Stimulated activated CD4-positive, alpha-beta T cell treated with anti-CD3 and anti-CD28 coated beads, Interleukin-15, amount 100 ng/mL, for 48 hours (primary cell): ENCODE results near the gene VSTM2B.

Experiments used
- DNase-seq, 2 donors: peaks; one replicate each; pipeline ENCODE4 v3.0.0-alpha.2; 2020; ENCODE audit warnings: low read depth in 2 of 2

The VSTM2B gene

DNA sequence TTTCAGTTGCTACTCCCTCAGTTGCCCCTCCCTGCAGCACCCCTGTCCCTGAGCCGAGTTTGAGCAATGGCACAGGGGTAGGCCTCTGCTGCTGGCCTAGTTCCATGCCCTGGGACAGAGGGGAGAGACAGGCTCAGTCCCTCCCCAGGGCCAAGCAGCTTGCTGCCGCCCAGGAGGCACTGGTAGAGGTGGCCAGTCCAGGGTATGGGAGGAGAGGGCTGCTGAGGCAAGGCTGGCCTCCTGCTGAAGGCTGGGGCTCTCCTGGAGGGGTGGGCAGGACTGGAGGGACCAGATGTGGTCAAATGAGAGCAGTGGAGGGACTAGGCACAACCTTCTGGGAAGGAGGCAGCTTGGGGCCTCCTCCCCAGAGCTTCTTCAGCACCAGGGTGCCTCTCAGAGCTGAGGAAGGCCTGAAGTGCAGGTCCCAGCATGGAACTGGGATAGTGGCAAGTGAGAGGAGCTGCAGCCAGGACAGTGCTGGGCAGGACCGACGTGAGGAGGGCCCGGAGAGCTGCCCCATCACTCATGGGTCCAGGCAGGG lies 29.8 kb upstream of the VSTM2B start:
- no peak for DNase-seq

DNA sequence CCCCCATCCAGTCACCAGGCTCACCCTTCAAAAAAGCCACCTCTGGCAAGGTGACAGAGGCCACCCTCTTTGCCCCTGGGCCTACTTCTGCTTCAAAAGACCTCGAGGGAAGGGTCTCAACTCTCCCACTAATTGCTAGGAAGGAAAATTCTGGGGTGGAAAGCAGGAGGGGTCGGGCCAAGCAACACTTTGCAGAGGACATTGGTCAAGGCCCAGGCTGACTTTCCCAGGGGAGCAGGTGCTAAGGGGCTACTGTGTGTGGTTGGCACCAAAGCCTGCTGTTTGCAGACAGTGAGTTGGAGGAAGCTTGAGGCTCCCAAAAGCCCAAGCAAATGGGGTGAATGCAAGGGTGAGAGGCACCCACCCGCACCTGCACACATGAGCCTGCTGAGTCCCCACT lies 28.6 kb upstream of the VSTM2B start:
- DNase-seq, result no peak

DNA sequence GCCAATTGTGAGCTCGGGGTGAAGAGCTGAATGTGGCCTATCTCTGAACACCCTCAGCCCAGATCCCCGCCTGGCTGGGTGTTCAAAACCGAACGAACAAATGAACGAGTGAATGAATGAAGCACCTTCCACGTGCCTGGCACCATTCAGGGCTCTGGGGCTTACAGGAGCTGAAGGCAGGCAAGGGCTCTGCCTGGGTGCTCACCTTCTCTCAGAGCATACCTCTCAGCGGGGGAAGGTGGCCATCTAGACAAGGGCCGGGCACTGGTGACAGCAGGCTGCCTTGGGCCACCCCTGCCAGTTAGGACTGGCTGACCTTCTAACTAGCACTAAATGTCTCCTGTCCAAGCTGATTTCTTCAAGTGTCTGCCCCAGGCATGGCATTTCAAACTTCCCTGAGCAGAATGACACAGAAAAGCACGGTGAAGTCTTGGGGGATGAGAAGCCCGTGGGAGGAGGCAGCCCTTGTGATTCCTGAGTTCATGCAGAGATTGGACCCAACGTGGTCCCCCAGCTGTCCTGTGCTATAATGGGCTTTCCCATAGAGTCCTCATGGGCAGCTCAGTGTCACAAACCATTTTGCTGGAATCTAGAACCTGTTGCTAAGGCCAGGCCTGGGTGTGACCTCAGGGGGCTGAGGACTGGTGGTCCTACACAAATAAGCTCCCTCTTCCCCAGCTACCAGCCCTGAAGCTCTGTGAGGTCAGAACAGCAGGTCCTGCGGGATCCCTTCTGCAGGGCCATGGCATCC lies 27.9 kb upstream of the VSTM2B start:
- no peak for DNase-seq

DNA sequence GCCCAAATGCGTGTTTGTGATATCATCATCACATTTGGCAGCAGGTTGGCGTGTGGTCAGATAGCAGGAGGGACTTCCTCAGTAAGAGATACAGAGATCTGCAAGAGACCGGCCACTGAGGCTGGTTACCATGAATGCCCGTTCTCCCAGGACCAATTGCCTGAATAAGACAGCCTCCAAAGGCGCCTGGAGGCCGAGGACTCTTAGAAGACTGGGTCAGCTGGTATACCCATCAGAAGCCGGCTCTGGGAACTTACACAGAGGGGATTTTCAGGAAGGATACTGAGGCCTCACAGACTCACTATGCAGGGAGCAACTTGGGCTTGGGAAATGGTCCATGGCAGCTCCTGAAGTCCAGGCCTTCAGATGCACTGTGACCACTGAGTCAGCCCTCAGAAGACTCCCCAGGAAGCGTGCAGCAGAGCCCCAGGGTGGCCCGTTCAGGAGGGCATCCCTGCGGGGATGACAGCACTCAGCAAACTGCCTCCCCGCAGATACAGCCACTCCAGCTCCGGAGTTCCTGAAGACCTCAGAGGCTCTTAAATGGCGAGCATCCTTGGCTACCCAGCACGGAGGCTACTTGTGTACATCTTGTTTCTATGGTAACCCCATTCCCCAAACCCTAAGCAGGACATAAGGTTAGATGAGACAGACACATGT lies 26.4 kb upstream of the VSTM2B start:
- DNase-seq, result no peak

DNA sequence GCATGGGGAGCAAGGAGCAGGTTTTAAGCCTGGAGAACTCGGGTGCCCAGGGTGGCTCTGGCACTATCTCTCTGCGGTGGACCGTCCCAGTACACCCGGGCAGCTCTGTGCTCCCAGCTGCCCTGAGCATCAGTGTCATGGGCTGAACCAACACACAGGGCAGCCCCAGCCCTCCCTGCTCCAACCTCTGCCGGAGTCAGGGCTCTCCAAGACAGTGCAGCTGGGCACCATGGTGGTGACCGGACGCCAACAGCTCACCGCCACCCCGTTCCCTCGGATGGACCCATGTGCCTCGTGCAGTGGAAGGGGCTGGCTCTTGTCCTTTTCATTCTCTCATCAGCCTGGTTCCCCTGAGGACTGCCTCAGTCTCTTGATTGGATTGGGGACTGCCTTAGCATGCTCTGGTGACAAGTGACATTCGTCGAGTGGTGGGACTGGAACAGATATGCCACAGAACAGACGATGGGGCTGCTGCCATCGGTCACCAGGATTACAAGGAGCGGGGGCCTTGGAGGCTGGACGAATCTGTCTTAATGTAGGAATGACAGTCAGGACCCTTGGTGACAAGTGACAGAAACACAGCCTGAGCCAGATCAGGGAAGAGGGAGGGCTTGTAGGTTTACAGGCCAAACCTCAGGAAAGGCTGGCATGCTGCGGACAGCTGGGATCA lies 25.7 kb upstream of the VSTM2B start:
- DNase-seq, result no peak

DNA sequence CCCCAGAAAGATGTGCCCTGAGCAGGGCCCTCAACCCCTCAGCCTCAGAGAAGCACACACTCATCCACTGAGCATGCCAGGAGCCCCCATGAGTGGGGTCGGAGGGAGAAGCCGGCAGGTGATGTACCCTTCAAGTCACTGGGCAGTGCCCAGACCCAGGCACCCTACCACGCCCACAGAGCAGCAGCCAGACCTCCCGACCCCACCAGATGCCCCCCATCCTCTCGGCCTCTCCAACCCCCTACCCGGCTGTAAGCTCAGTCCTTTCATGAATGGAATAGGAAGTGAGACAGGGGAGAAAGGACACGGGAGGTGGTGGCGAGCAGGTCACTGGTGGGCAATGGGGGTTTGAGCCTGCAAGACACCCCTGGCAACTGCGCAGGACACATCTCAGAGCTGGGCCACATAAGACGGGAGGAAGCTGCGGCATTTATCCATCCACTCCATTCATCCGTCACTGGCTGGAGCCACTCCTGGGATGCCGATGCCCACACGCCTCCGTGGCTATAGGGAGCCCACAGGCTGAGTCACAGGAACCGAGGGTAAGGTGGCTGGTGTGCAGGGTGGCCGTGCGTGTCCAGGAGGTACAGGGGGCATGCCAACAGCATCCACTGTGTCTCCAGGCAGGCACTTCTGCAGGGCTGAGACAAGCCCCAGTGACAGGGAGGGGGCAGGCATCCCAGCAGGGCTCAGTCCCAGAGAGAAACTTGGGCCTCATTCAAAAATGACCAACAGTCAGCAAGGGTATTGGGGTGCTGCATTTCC lies 23.8 kb upstream of the VSTM2B start:
- DNase-seq, result no peak

DNA sequence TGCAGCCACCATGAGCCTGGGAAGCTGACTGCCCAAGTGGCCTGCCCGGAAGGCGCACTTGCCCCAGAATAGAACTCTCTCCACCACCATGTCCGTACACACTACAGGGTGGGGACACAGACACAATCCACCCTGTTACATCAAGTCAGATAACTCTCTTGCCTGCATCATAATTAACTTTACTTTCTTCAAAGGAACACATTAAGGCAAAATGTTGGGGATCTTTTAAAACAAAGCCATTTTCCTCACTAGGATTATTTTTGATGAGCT lies 23.3 kb upstream of the VSTM2B start:
- no peak for DNase-seq

DNA sequence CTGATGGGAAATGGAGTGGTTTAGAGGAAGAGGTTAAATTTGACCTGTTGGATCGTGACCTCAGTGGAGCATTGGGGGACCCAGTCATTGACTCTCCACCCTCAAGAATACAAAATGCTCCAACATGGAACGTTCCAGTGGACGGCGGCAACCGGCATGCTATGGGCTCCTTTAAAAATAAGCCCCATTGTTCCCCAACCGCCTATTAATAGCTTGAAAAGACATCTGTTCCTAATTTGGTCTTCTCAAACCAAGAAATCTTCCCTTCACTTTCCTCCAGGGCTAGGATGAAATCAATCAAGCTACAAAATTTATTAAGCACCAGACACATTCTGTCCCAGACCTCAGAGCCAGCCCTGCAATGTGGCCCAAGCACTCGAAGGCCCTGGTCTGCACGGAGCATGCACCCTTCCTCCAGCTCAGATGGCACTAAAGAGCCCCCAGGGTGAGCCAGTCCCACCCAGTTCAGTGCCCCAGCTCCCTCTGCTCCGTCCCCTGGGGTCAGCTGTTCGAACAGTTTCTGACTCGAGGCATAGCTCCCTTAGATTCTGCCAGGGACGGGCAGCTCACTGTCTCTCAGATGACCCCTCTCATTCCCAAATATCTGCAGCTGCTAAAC lies 22.5 kb upstream of the VSTM2B start:
- DNase-seq, result no peak

DNA sequence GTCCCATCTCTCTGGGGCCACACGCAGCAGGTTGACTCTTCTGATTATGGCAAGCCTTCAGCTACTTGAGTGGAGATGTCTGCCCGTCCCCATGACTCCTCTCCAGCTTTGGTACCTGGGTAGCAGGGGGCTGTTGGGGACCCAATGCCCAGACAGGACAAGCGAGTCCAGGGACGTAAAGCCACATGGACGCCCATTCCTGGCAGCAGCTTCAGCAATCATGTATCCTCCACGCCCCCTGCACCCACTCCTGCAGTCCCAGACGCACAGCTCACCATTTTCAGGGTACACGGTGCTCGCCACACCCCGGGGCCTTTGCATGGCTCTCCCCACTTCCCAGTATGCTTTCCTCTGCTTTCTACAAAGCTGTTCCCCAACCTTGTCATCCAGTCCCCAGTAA lies 22.0 kb upstream of the VSTM2B start:
- DNase-seq, result no peak

DNA sequence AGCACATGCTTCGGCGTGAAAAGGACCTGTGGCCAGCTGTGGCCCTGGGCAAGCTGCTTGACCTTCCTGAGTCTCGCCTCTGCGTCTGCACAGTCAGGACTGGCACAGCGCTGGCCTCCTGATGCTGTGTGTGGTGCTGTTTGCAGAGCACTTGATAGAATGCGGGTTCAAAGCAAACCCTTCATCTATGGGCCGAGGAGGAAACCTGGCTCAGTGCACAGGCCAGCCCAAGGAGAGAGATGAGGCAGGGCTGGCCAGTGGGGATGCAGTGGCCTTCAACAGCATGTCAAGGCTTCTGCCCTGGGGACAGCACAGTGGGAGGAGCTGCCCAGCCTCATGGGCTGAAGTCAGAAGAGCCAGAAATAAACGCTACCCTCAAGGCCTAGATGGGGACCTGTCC lies 21.3 kb upstream of the VSTM2B start:
- DNase-seq, result no peak

DNA sequence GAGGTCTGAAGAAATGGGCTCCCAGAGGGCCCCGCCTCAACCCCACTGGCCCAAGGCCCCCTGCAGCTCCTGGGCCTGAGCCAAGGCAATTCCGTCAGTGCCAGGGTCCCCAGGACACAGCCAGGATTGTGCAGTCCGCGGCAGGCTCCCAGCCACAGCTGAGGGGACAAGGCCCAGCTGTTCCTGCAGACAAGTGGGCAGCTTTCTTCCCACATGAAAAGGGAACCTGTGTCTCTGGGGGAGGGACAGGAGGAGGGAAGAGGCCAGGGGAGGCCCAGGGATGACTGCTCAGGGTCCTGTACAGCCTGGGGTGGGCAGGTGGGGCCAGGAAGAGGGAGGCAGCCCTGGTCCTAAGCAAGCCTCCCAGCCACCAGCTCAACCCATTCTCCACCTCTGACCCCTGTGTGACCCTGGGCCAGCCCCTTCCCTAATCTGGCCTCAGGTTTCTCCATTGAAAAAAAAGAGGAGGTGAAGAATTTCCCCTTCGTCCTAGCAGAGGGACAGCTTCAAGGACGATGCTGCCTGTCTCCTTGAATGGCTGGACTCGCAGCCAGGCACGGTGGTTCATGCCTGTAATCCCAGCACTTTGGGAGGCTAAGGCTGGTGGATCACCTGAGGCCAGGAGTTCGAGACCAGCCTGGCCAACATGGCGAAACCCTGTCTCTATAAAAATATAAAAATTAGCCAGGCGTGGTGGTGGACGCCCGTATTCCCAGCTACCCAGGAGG lies 20.5 kb upstream of the VSTM2B start:
- DNase-seq, result no peak

DNA sequence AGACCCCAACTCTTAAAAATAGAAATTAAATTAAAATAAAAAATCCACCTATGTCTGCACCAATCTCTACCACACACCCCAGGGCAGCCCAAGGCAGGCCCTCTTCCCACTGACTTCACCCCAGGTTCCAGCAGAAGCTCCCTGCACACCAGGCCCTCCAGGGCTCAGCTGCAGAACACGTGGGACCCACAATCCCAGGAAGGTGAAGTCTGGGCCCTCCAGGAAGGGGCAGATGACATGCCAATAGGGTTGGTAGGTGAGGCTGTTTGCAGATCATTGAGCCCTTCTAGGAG lies 19.2 kb upstream of the VSTM2B start:
- no peak for DNase-seq

DNA sequence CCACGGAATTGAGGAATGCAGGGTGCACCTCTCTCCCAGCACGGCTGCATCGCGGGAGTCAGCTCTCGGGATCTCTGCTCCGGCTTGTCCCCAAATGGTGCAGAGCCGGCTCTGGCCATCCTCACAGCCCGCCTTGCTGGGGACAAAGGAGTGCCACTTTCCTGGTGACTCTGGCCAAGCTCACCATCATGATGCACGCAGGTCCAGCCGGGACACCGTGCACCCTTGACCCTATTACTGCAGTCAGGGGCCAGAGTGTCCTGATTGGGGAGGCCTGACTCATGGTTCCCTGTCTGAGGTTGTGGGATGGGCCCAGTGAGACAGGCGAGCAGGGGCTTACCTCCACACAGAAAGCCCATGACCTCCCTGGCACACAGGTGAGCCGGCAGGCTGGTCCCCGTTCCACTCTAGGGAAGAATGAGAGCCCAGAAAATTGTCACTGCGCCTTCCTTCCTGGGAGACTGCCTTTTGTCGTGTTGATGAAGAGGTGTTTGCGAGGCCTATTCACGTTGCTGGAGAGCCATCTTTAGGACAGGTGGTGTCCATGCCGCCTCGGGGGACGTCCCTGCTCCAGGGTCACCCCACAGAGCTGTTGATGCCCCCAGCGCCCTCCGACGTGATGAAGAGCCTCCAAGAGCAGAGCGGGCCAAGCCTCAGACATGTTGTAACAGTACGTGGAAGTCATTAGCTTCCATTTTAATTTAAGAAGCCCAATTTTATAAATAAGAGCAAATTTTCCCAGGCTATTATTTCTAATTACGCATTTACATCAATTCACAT lies 18.5 kb upstream of the VSTM2B start:
- DNase-seq, result no peak

DNA sequence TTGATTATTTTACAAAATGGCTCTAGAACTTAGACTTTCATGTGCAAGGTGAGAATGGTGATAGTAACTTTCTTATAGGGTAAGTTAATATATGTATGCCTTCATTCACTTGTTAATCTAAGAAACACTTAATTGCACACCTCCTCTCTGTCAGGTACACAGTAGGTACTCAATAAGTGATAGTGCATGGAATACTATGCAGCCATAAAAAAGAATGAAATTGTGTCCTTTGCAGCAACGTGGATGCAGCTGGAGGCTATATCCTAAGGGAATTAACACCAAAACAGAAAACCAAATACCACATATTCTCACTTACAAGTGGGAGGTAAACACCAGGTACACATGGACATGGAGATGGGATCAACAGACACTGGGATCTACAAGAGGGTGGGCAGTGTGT lies 17.6 kb upstream of the VSTM2B start:
- DNase-seq, result no peak

DNA sequence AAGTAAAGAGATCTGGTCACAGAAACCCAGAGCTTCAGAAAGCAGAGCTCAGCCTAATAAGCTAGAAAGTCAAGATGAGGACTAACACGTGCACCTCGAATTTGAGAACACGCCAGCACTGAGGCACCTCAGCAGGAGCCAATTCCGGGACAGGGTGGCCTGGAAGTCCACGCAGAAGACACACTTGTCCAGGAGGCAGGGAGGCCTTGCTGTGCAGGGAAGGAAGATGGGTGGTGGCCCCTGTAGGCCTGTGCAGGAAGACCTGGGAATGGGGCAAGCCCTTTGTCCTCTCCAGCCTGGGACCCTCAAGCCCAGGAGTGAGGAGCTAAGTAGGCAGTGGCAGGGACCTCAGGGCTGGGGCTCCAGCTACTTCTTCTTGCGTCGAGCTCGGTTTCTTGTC lies 16.3 kb upstream of the VSTM2B start:
- DNase-seq, result no peak

DNA sequence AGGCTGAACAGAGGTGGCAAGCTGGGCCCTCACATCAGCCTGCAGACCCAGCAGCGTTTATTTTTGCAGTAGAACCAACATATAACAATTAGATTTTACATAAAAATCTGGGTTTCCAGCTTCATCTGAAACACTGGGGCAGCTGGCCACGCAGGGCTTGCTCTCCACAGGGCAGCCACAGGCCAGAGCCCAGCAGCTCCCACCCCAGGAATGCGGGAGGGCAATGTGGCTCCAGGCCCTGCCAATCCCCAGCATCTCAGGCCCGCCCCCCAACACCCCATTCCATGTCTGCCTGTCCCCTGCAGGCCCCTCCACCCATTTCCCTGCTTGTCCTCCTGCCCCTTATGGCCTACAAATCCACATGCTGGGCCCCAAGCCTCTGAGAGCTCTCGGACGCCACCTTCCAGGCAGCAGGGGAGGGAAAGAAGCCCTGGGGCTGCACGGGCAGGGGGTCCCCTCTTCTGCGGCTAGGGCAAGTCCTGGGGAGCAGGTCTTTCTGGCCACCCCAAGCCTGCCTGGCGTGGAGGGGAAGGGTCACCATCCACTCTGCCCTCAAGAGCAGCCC lies 15.0 kb upstream of the VSTM2B start:
- DNase-seq, result no peak

DNA sequence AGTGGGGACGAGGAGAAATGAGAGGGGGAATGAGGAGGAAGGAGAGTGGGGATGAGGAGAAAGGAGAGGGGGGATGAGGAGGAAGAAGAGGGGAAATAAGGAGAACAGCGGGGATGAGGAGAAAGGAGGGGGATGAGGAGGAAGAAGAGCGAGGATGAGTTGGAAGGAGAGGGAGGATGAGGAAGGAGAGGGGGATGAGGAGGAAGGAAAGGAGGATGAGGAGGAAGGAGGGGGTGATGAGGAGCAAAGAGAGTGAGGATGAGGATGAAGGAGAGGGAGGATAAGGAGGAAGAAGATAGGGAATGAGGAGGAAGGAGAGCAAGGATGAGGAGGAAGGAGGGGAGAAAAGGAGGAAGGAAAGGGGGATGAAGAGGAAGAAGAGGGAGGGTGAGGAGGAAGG lies 14.0 kb upstream of the VSTM2B start:
- no peak for DNase-seq

DNA sequence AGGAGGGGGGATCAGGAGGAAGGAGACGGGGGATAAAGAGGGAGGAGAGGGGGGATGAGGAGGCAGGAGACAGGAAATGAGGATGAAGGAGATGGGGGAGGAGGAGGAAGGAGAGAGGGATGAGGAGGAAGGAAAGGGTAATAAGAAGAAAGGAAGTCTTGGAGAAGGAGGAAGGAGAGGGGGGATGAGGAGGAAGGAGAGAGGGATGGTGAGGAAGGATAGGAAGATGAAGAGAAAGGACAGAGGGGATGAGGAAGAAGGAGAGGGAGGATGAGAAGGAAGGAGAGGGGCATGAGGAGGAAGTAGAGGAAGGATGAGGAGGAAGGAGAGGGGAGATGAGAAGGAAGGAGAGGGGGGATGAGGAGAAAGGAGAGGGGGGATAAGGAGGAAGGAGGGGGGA lies 13.0 kb upstream of the VSTM2B start:
- DNase-seq, result no peak

DNA sequence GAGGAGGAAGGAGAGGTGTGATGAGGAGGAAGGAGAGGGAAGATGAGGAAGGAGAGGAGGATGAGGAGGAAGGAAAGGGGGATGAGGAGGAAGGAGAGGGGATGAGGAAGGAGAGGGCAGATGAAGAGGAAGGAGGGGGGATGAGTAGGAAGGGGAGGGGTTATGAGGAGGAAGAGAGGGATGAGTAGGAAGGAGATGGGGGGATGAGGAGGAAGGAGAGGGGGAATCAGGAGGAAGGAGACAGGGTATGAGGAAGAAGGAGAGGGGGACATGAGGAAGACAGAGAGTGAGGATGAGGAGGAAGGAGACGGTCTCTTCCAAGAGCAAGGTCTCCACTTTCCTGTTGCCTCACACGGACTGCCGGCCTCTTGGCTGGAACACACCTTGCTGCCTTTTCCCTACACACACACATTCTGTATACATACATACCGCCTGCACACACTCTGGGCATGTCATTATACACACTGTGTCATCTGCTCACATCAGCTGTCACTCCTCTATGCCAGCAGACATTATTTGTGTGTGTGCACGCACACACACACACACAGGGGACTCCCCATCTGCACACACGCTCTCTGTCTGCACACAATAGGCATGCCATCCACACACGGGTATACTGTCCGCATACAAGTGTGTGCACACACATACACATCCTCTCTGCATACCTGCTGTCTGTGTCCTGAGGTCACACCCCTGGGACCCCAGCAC lies 11.1 kb upstream of the VSTM2B start:
- DNase-seq, result no peak

DNA sequence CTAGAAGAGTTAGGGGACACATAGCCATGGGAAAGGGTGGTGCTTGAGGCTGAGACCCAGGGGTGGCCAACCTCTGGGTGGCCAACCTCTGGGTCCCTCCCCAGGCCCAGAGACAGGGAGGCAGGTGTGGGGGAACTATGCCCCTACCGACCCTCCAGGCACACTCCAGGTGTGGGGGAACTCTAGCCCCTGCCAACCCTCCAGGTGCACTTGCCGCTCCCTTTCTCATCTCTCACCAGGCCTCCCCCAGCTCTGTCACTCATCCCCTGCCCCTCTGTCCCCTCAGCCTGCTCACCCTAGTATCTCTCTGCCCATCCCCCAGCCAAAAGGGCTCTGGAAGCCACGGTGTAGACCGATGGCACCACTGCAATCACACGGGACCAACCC lies 10.6 kb upstream of the VSTM2B start:
- no peak for DNase-seq
